HG02571 (cell line): Measurements from ENCODE around the gene WNK1.
A peak's percentile ranks its signal among the peaks of the same experiment; 100 is the strongest.
"Not testable (repeated sequence)": the region's sequence is repeated elsewhere in the genome, so short reads cannot be mapped to it uniquely, and the experiment has no call there.

Experiments used
- ATAC-seq: cut with Tn5 transposase; IDR thresholded peaks from one replicate; pipeline ENCODE4 v1.9.1; 2021; ENCODE audit warnings: mild to moderate bottlenecking, moderate library complexity; ENCODE audit not compliant: unreplicated experiment

WNK1 gene

GRCh38 chr12:751999-752694 lies at the start of gene WNK1:
TSS of gene WNK1 (plus strand) at chr12:752579. CDS start at chr12:753566, 987 bp downstream.
- ATAC-seq = peak; percentile 52

- ATAC-seq = no peak
Observed at GRCh38 chr12:704516-705242, 47.7 kb upstream of the WNK1 start.

- not testable (repeated sequence) for ATAC-seq
Observed at GRCh38 chr12:708084-708483, 44.3 kb upstream of the WNK1 start.

GRCh38 chr12:709455-710020 lies 42.8 kb upstream of the WNK1 start:
- no peak for ATAC-seq

GRCh38 chr12:712172-712863 lies 40.1 kb upstream of the WNK1 start:
- no peak for ATAC-seq

- ATAC-seq = no peak
Observed at GRCh38 chr12:713281-713875, 39.0 kb upstream of the WNK1 start.

GRCh38 chr12:716506-716905 lies 35.9 kb upstream of the WNK1 start:
- no peak for ATAC-seq

GRCh38 chr12:718756-719102 lies 33.6 kb upstream of the WNK1 start:
- no peak for ATAC-seq

- ATAC-seq = no peak
Observed at GRCh38 chr12:720231-720941, 32.0 kb upstream of the WNK1 start.

- no peak for ATAC-seq
Observed at GRCh38 chr12:724194-724855, 28.1 kb upstream of the WNK1 start.

- ATAC-seq = no peak
Observed at GRCh38 chr12:725076-725475, 27.3 kb upstream of the WNK1 start.

- ATAC-seq = no peak
Observed at GRCh38 chr12:726281-727140, 25.9 kb upstream of the WNK1 start.

- ATAC-seq = no peak
Observed at GRCh38 chr12:727321-727720, 25.1 kb upstream of the WNK1 start.

GRCh38 chr12:728781-729180 lies 23.6 kb upstream of the WNK1 start:
- no peak for ATAC-seq

- no peak for ATAC-seq
Observed at GRCh38 chr12:729221-729620, 23.2 kb upstream of the WNK1 start.

GRCh38 chr12:730550-730949 lies 21.8 kb upstream of the WNK1 start:
- ATAC-seq = no peak

GRCh38 chr12:737122-737739 lies 15.1 kb upstream of the WNK1 start:
- no peak for ATAC-seq

- no peak for ATAC-seq
Observed at GRCh38 chr12:738712-739111, 13.7 kb upstream of the WNK1 start.

GRCh38 chr12:739349-739748 lies 13.0 kb upstream of the WNK1 start:
- ATAC-seq = no peak
